SK-N-MC (cell line): Measurements from ENCODE around the gene CARD11.

Experiments
- EZH2 ChIP-seq: fragments of 200-600 bp; sonication (generic); IDR thresholded peaks from one replicate; pipeline ENCODE4 v1.6.1; 2017; ENCODE audit warnings: antibody characterized with exemption
- FOXP2 ChIP-seq: optimal IDR thresholded peaks from 2 replicates; pipeline ENCODE3; 2011; ENCODE audit warnings: mild to moderate bottlenecking, moderate library complexity; ENCODE audit not compliant: insufficient read depth; ENCODE audit errors: extremely low read length, control extremely low read depth
- POLR2AphosphoS5 ChIP-seq: IDR thresholded peaks from 2 replicates; pipeline ENCODE4 v1.6.1; 2012; ENCODE audit warnings: mild to moderate bottlenecking, low read depth, low read length, borderline replicate concordance

DNA sequence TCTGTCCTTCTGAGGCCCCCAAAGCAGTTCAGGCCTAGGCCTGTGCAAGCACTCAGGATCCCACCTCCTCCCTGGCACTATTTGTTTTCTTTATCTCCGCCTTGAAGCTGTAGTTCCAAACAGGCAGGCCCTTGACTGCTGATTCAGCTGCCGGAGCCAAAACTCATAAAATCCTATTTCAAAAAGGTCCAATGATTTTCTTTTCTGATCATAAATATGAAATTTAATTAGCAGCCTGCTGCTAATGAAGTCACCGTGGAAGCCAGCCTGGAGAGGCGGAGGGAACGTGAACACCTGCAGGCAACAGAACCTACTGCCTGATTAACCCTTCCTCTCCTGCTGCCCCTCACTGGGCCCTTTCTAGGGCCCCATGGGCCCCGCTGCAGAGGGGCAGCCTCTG lies 60.1 kb downstream of the CARD11 start:
- no peak for TF ChIP-seq POLR2AphosphoS5
- TF ChIP-seq EZH2: no peak
- no peak for TF ChIP-seq FOXP2
